ENCODE data around the gene BORCS6.

Gene BORCS6

DNA sequence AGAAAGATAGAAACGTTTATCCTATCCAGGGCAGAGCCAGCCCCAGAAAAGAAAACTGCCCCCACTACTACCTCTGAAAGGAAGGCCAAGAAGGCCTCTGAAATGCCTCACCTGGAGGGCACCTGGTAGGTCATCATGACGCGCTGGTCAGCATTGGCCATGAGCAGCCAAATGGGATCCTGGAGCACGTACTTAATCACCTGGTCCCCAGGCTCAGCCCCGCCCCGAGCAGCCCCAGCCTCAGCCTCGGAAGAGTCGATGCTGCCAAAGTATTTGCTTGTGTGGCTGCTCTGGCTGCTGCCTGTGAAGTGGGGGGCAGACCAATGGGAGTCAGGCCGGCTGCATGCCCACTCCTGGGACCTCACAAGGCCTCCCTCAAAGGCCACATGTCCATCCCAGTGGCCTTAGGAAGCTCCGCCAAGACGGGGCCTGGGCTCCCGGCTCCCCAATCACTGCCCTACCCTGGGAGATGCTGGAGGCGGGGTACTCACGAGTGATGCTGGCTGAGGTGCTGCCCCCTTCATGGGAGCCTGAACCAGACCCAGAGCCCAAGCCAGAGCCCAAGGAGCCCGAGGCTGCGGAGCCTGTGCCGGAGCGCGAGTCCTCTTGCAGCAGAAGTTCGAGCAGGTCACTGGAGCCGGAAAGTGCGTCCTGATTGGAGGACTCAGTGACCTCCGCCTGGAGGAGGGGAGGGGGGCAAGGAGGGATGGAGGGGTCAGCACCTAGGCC, 47.7 kb downstream of the BORCS6 start:
- DNase-seq (ENCODE audit: low read depth), result no peak

DNA sequence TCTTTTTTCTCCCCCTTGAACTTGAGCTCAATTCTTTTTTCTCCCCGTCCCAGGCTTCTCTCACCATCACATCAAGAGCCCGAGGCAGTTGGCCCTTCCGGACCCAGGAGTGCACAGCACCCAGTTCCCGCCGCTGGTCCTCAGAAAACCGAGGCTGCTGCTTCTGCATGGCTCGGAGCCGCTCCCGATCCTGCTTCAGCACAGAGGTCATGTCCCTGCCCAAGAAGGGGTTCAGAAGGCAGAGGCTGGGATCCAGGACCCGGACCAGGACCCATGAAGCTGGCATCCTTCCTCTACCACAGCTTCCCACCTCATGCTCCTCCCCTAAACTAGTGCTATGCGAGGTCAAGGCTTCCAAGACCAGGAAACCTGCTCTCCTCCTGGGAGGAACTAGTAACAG, 48.2 kb downstream of the BORCS6 start:
- no peak for DNase-seq (ENCODE audit: low read depth)

DNA sequence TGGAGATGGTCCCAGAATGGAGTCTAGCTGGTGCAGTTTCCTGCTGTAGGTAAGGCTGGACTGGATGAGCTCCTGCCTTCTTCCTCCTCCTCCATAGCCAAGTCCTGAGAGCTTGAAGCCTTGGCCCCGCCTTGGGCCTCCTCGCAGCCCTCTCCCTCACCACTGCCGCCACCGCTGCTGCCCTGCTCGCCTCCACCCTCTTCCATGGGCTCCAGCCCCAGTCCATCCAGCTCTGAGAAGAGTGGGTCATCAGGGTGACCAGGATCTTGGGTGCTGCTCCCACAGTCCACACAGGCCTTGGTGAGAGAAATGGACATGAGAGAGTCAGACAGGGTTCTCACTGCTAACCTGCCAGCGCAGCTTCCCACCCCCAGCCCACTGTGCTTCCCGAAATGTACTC, 48.9 kb downstream of the BORCS6 start:
- no peak for DNase-seq (ENCODE audit: low read depth)

DNA sequence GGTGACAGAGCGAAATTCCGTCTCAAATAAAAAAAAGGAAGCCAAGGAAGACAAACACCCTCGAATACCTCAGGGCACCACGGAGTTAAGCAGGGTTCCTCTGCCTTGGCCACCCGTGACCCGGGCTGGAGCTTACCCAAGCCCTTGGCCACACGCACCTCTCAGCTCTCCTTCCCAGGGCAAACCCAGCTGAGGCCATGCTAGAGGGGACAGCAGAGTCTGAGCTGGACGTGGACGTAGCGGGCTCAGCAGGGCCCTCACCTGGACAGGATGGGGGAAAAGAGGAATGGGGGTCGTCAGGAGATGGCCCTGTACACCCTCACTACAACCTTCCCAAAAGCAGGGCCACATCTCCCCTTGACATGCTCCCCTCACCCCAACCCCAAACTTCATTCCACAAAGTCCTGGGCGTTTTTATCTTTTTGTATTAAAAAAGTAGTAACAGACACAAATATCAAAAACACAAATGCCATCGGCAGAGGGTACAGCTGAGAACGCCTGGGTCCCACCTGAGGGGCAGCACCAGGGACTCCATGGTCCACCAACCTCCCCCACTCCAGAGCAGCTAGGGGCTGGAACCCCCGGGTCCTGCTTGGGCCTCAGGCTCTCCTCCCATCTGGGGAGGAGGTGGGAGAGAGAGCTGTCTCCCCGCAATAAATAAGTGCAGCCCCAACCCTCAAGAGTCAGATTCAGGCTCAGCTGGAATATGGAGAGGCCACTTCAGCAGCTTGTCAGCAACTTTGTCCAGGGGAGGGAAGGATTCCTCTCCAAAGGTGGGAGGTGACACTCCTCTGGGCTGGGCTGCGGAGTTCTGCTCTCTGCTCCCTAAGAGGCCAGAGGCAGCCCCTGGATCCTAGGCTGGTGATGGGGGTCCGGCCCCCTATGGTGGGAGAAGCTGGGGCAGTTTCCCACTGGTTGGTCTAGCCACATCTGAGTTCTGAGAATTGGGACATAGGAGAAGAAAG, 49.6 kb downstream of the BORCS6 start:
- no peak for DNase-seq (ENCODE audit: low read depth)

DNA sequence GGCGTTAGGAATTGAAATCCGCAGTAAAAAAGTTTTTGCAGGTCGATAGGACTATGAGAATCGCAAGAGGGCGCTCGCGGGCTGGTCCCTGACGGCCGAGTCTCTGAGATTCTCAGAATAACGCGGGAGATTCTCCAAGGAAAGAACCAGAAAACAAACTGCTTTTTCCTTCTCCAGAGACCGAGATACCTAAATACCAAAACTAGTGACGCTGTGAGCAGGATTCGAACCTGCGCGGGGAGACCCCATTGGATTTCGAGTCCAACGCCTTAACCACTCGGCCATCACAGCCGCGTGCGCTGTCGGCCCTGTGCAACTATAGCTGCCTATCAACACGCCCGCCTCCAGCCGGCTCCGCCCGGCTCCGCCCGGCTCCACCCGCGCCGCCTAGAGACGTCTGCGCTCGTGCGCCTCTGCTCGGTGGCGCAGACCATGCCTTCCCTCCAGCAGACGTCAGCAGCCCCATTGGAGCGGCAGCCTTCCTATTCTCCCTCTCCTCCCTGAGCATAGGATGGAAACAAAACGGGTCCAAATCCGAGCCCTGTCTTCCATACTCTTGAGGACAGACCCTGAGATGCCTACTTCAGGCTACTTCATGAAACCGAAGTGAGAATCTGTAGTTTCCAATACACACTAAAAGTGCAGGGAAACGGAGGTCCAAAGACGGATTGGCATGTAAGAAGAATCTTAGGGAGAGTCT, 51.2 kb downstream of the BORCS6 start:
- peak; percentile 91 for DNase-seq (ENCODE audit: low read depth)

DNA sequence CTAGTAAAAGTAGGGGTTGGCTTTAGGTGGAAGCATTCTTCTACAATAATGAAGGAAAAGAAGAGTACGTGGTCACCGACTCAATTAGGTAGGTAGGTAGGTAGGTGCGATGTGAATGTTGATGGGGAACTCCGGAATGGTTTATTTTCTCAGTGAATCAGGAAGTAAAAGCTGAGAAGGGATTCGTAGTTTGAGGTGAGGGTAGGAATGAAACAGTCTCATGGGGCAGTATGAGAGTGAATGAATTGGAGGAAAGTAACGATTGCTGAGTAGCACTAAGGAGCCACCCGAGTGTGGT, 51.7 kb downstream of the BORCS6 start:
- DNase-seq (ENCODE audit: low read depth), result no peak

Data from activated gamma-delta T cell treated with anti-CD3 and anti-CD28 coated beads, Interleukin-2, amount 50 U/mL, for 16 hours (primary cell).